ENCODE results near the gene POLR3K. TPM values are rescaled to one million over a fixed set of nuclear protein-coding genes. Genes with fewer than 3 reads are reported as not detected.

The POLR3K gene
- total RNA-seq, 1 experiment from 2014 or later = 22.7 TPM

GRCh38 chr16:77273-77806 lies 23.9 kb upstream of the POLR3K start:
- H4K20me1 ChIP-seq (ENCODE audit: insufficient read depth) = no peaks in the 10 kb centered on the region
- TF ChIP-seq SIN3A (IDR thresholded peaks at IDR 0.05; ENCODE audit: low read depth) (0 out of 2 replicates have a peak, but pooled peaks have one; percentile 24), TCF7L2 (IDR thresholded peaks at IDR 0.05; ENCODE audit: borderline replicate concordance, extremely low read depth, insufficient read depth, insufficient read length) (no peak), ZFX (IDR thresholded peaks at IDR 0.05) (peak; percentile 79), RAD21 (IDR thresholded peaks at IDR 0.05; ENCODE audit: low read depth) (no peak), CEBPB (IDR thresholded peaks at IDR 0.05; ENCODE audit: low read depth) (no peak), CTCF (IDR thresholded peaks at IDR 0.05 in 2 of 3, conservative IDR thresholded peaks at IDR 0.05 in 1 of 3; ENCODE audit: borderline replicate concordance in 1 of 3, insufficient read depth in 1 of 3, low read depth in 2 of 3, low read length in 2 of 3) (no peak), FOSL1 (IDR thresholded peaks at IDR 0.05; ENCODE audit: low read depth) (no peak), JUND (IDR thresholded peaks at IDR 0.05) (no peak), ATF3 (IDR thresholded peaks at IDR 0.05) (no peak), YY1 (IDR thresholded peaks at IDR 0.05; ENCODE audit: extremely low read depth, insufficient replicate concordance, low read depth, low read length) (no peak), ELF1 (IDR thresholded peaks at IDR 0.05; ENCODE audit: borderline replicate concordance, low read depth) (no peak), ZBTB33 (IDR thresholded peaks at IDR 0.05; ENCODE audit: extremely low read depth, insufficient replicate concordance, low read length) (no peak), SP1 (IDR thresholded peaks at IDR 0.05; ENCODE audit: low read depth) (no peak), SRF (IDR thresholded peaks at IDR 0.05; ENCODE audit: low read depth) (no peak)
- ChIA-PET CTCF (interaction anchor here (1.0 to 1.4 kb wide), 2 partner anchors 11 to 20 kb away, joined by 3 to 7 read pairs; no protein-coding TSS in a partner anchor), POLR2A (no interaction called here), RAD21 (ENCODE audit: low non-redundant PET in 1 of 2, low total read pairs in 2 of 2, uncharacterized antibody in 2 of 2, unreplicated experiment in 2 of 2) (no interaction called here)
- peak overlapping the region; percentile 80 for H3K4me2 ChIP-seq (ENCODE audit: low read length)
- H3K27ac ChIP-seq (ENCODE audit: low read depth, low read length) = peak overlapping the region; percentile 90
- 0 out of 2 replicates have a peak, but pooled peaks cover 4% of the 10 kb centered on the region for H3K79me2 ChIP-seq (ENCODE audit: insufficient read depth, low read length)
- H2AFZ ChIP-seq (ENCODE audit: low read depth, low read length, poor library complexity, severe bottlenecking) = no peak overlapping the region
- no peaks in the 10 kb centered on the region for H3K27me3 ChIP-seq (ENCODE audit: insufficient read depth, low read length)
- H3K4me1 ChIP-seq (ENCODE audit: control insufficient read depth in 1 of 2, insufficient read depth in 2 of 2, low read length in 2 of 2) = peaks cover 22 to 35% of the 10 kb centered on the region in 2 experiments
- no peak for DNase-seq (ENCODE audit: low read depth, low spot score)
- H3K4me3 ChIP-seq (replicated peaks in 1 of 2; ENCODE audit: low read depth in 1 of 2, low read length in 2 of 2) = peak overlapping the region; percentile 62 to 68
- ATAC-seq = peak; percentile 54
- BruUV-seq (replicated peaks) = no TSS peak
- no peaks in the 10 kb centered on the region for H3K36me3 ChIP-seq (ENCODE audit: control insufficient read depth in 1 of 2, insufficient read depth in 2 of 2, low read length in 2 of 2)
- peak overlapping the region; percentile 71 for H3K9ac ChIP-seq (ENCODE audit: low read length)
- no peaks in the 10 kb centered on the region for H3K9me2 ChIP-seq (ENCODE audit: insufficient read depth)
- intact Hi-C loops (cut with micrococcal nuclease) = no loop called here
- no peaks in the 10 kb centered on the region for H3K9me3 ChIP-seq (ENCODE audit: control insufficient read depth in 1 of 2, insufficient read depth in 1 of 2, low read depth in 1 of 2, low read length in 2 of 2)
